Urinary bladder (tissue), 4 donors: ENCODE data around the gene DGCR2. TPM values are rescaled to one million over a fixed set of nuclear protein-coding genes. Genes with fewer than 3 reads are reported as not detected.
"Not testable (repeated sequence)": the region's sequence is repeated elsewhere in the genome, so short reads cannot be mapped to it uniquely, and the experiment has no call there.

Source experiments
- DNase-seq: peaks from one replicate; pipeline ENCODE4 v3.0.0-alpha.2; 2015; ENCODE audit errors: extremely low spot score
- H3K27ac ChIP-seq: one replicate; pipeline ENCODE4 v1.5.1; 2013; ENCODE audit warnings: low read depth, mild to moderate bottlenecking, moderate library complexity
- H3K36me3 ChIP-seq: one replicate; pipeline ENCODE4 v1.6.1; 2013; ENCODE audit warnings: mild to moderate bottlenecking, moderate library complexity; ENCODE audit not compliant: insufficient read depth
- H3K4me1 ChIP-seq: one replicate; pipeline ENCODE4 v1.6.1; 2013; ENCODE audit warnings: mild to moderate bottlenecking, moderate library complexity; ENCODE audit not compliant: insufficient read depth
- H3K4me3 ChIP-seq: one replicate; pipeline ENCODE4 v1.5.1; 2013; ENCODE audit warnings: low read depth, low read length
- WGBS: extraction: QIAGEN DNeasy Blood & Tissue Kit; methylation state at CpG from one replicate; pipeline ENCODE4 v1.1.7; 2013; 5-methylcytosine and 5-hydroxymethylcytosine counted together
- polyA plus RNA-seq: library from polyadenylated mRNA; stranded (reverse); fragments of 200-250 nt; gene quantifications from one replicate; pipeline ENCODE4 v1.2.3, GENCODE V29; 2013
- total RNA-seq: library from RNA; depleted of rRNA; stranded (reverse); fragments of >200 nt; gene quantifications from one replicate; pipeline ENCODE4 v1.2.3, GENCODE V29; 2014
- donor health status: healthy with polysubstance abuse.
- donor health status: healthy.

DGCR2 gene
- total and polyA plus RNA-seq, 2 donors: 41.4 to 61.0 TPM

DNA sequence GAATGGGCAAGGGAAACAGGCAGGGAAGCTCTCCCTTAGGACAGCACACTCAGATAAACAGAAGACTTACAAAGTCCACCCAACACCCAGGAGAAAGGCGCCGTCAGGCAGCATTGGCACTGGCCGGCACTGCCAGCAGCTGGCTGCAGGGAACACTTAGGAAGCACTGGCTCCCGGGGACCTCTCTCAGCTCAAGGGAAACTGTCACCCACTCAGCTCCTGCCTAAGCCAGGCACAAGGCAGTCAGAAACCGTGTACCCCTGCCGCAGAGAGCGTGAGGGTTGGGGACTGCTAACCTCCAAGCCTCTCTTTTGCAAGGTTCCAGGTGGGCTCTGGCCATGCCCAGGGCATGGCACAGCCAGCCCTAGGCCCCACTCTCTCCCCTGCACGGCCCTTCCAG lies 64.7 kb downstream of the DGCR2 start:
- no peak overlapping the region for H3K4me3 ChIP-seq
- no peak for DNase-seq
- peaks cover 2% of the 10 kb centered on the region for H3K36me3 ChIP-seq
- no peaks in the 10 kb centered on the region for H3K4me1 ChIP-seq
- no peak overlapping the region for H3K27ac ChIP-seq
- 90% methylated on average over 8 of the region's 8 CpGs for WGBS

DNA sequence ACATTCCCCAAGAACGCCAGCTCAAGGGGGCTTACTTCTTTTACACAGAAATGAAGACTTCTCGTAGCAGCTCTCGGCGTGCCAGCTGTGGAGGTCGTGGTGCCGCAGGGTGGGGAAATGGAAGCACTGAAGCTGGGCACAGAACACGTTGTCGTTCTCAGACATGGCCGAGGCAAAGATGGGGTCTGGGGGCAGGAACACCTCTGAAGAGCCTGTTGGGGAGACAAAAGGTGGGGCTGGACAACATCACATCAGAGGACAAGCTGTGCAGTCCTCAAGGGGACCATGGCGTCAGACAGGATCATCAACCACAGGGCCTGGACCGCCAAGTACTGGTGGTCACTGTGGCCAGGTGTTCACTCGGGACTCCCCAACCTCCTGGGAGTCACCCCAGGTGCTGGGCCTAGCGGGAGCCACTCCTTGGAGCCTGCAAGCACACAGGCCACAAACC lies 65.2 kb downstream of the DGCR2 start:
- DNase-seq: no peak

DNA sequence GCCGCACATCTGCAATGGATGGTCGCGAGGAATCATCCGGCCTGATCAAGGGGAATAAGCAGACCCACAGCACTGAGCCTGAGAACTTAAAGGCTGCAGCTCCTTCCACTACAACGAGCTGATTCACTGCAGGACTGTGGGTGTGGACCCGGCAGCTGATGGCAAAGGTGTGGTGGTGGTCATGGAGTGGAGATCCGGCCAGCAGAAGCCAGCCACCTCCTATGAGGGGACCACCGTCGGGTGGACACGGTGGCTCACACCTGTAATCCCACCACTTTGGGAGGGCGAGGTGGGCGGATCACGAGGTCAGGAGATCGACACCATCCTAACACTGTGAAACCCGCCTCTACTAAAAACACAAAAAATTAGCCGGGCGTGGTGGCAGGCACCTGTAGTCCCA lies 66.4 kb downstream of the DGCR2 start:
- Histone ChIP-seq H3K4me1 (no peaks in the 10 kb centered on the region), H3K27ac (no peak overlapping the region), H3K36me3 (peaks cover 2% of the 10 kb centered on the region), H3K4me3 (no peak overlapping the region)
- DNase-seq: no peak
- 93% methylated on average over 17 of the region's 17 CpGs for WGBS

More for the DNA sequence above, 65.2 kb downstream of the DGCR2 start:
- H3K4me1 ChIP-seq: no peaks in the 10 kb centered on the region
- 94% methylated on average over 13 of the region's 13 CpGs for WGBS
- no peak overlapping the region for H3K4me3 ChIP-seq
- peaks cover 2% of the 10 kb centered on the region for H3K36me3 ChIP-seq
- H3K27ac ChIP-seq: no peak overlapping the region

DNA sequence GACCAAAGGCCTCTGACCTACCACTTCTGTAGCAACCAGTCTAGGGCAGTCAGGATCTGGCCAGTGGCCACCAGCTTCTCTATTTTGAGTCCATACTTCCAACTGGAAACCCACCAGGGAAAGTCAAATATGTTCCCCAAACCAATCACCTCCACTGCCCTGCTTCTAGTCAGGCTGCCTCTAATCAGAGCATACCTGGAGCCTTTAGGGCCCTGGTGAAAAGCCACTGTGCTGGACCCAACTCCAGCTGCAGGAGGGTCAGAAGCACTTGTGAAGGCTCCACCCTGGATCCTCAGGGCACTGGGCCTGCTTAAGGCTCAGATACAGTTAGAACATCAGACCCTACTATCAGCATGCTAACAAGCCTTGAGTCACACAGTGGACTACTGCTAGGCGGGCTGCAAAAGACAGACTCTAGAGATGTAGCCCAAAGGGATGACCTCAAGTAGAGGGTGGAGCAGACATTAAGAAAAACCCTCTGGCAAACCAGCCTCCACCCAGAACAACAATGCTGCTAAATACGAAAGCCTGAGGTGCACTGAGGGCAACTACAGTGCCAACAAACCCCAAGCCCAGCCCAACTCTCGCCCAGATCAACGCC lies 69.2 kb downstream of the DGCR2 start:
- DNase-seq: no peak
- Histone ChIP-seq H3K36me3 (no peaks in the 10 kb centered on the region), H3K27ac (no peak overlapping the region)

DNA sequence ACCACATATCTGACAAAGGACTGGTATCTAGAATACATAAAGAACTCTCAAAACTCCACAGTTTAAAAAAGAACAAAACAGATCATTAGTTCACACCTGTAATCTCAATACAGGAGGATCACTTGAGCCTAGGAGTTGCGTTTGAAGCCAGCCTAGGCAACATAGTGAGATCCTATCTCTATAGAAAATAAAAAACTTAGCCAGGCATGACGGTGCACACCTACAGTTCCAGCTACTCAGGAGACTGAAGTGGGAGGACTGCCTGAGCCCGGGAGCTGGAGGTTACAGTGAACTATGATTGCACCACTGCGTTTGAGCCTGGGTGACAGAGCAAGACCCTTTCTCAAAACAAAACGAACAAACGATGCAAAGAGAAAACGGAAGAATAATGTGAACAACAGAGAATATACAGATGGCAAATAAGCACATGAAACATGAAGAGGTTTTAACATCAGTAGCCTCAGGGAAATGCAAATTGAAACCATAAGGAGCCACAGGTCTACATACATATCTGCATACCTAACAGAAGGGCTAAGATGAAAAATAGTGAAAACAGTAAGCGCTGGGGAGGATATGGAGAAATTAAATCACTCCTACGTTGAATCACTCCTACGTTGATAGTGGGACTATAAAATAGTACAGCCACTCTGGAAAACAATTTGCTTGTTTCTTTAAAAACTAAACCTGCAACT lies 70.7 kb downstream of the DGCR2 start:
- WGBS: 89% methylated on average over 10 of the region's 10 CpGs
- no peak for DNase-seq
- H3K36me3 ChIP-seq: peaks cover 5% of the 10 kb centered on the region

More for the DNA sequence above, 69.2 kb downstream of the DGCR2 start:
- WGBS: 94% methylated on average over 4 of the region's 4 CpGs
- no peaks in the 10 kb centered on the region for H3K4me1 ChIP-seq
- H3K4me3 ChIP-seq: no peak overlapping the region

DNA sequence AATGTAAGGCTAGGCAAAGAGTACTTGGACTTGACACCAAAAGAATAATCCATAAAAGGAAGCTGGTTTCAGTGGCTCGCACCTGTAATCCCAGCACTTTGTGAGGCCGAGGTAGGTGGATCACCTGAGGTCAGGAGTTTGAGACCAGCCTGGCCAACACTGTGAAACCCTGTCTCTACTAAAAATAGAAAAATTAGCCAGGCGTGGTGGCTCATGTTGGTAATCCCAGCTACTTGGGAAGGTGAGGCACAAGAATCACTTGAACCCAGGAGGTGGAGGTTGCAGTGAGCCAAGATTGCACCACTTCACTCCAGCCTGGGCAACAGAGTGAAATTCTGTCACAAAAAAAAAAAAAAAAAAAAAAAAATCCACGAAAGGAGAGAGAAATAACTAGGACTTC lies 71.4 kb downstream of the DGCR2 start:
- H3K4me1 ChIP-seq, H3K36me3 ChIP-seq, DNase-seq, H3K4me3 ChIP-seq, H3K27ac ChIP-seq: not testable (repeated sequence)
- WGBS: 93% methylated on average over 4 of the region's 4 CpGs

More for the DNA sequence above, 70.7 kb downstream of the DGCR2 start:
- no peak overlapping the region for H3K4me3 ChIP-seq
- H3K27ac ChIP-seq: no peak overlapping the region
- no peaks in the 10 kb centered on the region for H3K4me1 ChIP-seq

DNA sequence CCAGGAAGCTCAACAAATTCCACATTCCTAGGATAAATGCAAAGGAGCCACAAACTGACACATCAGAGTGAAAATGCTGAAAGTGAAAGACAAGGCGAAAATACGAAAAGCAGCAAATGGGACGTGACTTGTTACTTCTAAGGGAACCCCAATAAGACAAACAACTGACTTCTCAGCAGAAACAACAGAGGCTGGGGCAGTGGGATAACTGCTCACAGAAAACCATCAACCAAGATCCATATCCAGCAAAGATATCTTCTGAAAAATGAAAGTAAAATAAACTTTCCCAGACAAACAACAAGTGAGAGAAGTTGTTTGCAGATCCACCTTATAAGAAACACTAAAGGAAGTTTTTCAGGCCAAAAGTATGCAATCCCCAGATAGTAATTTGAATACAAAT lies 72.1 kb downstream of the DGCR2 start:
- Histone ChIP-seq H3K4me1 (no peaks in the 10 kb centered on the region), H3K36me3 (peaks cover 5% of the 10 kb centered on the region), H3K4me3 (no peak overlapping the region), H3K27ac (no peak overlapping the region)
- DNase-seq: no peak
- 95% methylated on average over 3 of the region's 3 CpGs for WGBS

DNA sequence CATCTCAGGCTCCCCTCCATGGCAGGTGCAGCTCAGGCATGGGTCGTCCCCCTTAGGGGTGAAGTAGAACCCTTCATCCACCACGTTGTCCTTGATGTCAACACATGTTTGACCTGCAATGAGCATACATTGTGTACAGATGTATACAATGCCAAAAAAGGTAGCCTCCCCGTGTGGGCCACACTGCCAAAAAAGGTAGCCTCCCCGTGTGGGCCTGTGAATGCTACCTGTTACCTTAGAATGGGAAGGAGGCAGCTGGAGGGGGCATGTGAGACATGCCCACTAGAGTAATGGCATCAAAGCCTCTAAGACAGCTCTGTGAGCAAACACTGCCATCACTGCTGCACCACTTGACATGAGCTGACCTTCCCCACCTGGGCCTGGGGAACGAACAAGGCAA lies 73.7 kb downstream of the DGCR2 start:
- H3K36me3 ChIP-seq: peaks cover 5% of the 10 kb centered on the region
- no peaks in the 10 kb centered on the region for H3K4me1 ChIP-seq
- no peak overlapping the region for H3K4me3 ChIP-seq
- H3K27ac ChIP-seq: no peak overlapping the region
- WGBS: 92% methylated on average over 5 of the region's 5 CpGs
- DNase-seq: no peak

DNA sequence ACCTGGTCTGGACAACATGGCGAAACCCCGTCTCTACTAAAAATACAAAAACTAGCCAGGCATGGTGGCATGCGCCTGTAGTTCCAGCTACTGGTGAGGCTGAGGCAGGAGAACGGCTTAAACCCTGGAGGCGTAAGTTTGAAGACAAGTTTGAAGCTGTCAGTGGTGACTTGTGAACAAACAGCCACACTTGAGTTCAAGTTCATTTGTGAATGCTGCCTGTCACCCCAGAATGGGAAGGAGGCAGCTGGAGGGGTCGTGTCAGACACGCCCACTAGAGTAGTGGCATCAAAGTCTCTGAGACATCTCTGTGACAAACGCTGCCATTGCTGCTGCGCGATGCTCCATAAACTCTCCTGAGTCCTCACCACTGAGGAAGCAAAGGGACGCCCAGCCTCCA lies 74.2 kb downstream of the DGCR2 start:
- 96% methylated on average over 11 of the region's 11 CpGs for WGBS
- Histone ChIP-seq H3K36me3 (peaks cover 5% of the 10 kb centered on the region), H3K4me1 (no peaks in the 10 kb centered on the region), H3K4me3 (no peak overlapping the region), H3K27ac (no peak overlapping the region)
- DNase-seq: no peak

DNA sequence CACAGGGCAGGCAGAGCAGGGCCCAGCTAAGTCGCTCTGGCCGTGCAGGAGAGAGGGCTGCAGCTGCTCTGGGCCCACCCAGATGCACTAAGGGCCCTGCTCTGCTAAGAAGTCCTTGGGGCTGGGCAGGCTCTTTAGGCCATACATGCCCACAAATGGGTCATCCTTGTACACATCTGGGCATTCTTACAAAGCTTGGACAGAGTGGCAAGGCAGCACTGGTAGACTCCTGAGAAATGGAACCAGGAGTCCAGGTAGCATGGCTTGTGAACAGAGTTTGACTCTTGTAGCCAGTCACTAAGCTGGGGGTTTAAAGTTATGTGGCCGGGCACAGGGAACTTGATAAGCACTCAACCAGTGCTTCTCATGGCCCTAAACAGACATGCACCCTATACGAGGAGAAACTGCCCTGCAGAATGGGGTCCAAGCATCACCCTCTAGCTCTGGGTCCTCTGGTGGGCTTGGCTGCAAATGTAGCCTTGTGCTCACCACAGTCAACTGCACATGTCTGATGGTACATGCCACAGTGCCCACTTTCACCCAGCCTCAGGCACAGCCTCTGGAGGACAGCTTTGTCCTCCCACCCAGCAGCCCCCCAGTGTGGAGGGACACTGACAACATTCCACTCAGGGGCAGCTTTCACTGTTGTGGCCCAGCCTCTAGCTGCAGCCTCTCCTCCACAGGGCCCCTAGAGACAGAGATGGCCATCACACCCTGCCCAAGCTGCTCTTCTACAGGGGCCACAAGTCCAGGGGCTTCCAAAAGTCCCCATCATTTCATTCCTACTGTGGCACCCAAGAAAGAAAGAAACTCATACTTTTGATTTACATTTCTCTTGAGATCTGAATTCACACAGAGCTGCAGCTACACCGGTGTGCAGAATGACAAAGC lies 75.2 kb downstream of the DGCR2 start:
- peaks cover 5% of the 10 kb centered on the region for H3K36me3 ChIP-seq
- no peak overlapping the region for H3K27ac ChIP-seq
- no peak overlapping the region for H3K4me3 ChIP-seq
- DNase-seq: no peak
- no peaks in the 10 kb centered on the region for H3K4me1 ChIP-seq
- WGBS: 95% methylated on average over 5 of the region's 5 CpGs

DNA sequence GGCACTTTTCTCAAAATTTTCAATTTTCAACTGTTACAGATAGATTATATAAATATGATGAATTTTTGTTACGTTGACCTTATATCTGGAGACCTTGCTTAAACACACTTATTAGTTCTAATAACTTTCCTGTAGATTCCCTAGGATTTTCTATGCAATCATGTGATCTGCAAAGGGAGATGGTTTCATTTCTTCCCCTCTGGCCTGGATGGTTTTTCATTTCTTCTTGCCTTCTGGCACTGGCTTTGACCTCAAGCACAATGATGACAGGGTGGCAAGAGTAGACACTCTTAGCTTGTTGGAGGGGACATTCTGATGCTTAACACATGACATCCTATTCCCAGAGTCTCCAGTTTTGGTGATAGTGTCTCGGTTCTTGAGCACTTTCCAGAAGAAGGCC lies 75.9 kb downstream of the DGCR2 start:
- 97% methylated on average over 2 of the region's 2 CpGs for WGBS
- Histone ChIP-seq H3K4me3 (no peak overlapping the region), H3K4me1 (no peaks in the 10 kb centered on the region), H3K27ac (no peak overlapping the region), H3K36me3 (peaks cover 5% of the 10 kb centered on the region)
- no peak for DNase-seq

DNA sequence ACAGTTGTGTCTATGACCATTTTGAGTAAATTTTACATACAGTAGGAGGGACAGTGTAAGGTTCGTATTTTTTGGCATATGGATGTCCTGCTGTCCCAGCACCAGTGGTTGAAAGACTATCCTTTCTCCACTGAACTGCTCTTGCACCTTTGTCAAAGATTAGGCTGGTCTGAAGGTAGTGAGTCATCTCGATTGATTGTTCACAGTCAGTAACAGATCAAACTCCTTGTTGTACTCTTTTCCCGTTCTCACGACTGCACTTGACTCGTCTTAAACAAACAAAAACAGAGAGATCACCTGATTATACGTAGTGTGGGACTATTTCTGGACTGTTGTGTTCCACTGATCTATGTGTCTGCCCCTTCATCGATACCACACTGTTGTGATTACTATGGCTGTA lies 77.1 kb downstream of the DGCR2 start:
- Histone ChIP-seq H3K27ac (no peak overlapping the region), H3K4me1 (no peaks in the 10 kb centered on the region), H3K36me3 (peaks cover 5% of the 10 kb centered on the region), H3K4me3 (no peak overlapping the region)
- WGBS: 89% methylated on average over 7 of the region's 7 CpGs
- DNase-seq: no peak

DNA sequence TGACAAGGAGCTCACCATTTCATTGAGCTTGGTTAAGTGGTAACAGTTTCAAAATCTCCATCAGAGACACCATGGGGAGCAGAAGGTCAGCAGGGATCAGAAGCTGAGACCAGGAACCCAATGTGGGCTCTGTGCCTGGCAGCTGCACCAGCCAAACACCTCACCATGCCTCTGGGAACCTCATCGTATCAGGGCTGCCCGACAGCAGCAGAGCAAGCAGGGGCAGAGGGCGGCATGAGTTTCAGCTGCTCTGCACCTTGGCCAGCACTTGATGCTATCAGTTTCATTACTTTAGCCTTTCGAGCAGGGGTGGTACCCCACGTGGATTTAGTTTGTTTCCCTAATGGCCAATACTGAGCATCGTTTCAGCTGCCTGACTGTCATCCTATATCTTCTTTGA lies 77.8 kb downstream of the DGCR2 start:
- H3K36me3 ChIP-seq: peaks cover 5% of the 10 kb centered on the region
- DNase-seq: no peak
- no peak overlapping the region for H3K27ac ChIP-seq
- WGBS: 90% methylated on average over 6 of the region's 6 CpGs
- no peaks in the 10 kb centered on the region for H3K4me1 ChIP-seq
- H3K4me3 ChIP-seq: no peak overlapping the region
